ENCODE data around the gene PAX4.

The PAX4 gene

GRCh38 chr7:127632276-127632910 is 14.5 kb upstream of the PAX4 start:
- in situ Hi-C loops (cut with MboI; ENCODE audit: low sequenced_read_pairs): no loop called here

- in situ Hi-C loops (cut with MboI; ENCODE audit: low sequenced_read_pairs): no loop called here
Observed at GRCh38 chr7:127629268-127629854, 11.4 kb upstream of the PAX4 start.

- in situ Hi-C loops (cut with MboI; ENCODE audit: low sequenced_read_pairs): no loop called here
Observed at GRCh38 chr7:127628445-127628844, 10.5 kb upstream of the PAX4 start.

- in situ Hi-C loops (cut with MboI; ENCODE audit: low sequenced_read_pairs): no loop called here
Observed at GRCh38 chr7:127625331-127625730, 7.4 kb upstream of the PAX4 start.

GRCh38 chr7:127620406-127621233 is 2.7 kb upstream of the PAX4 start:
- in situ Hi-C loops (cut with MboI; ENCODE audit: low sequenced_read_pairs): no loop called here

GRCh38 chr7:127619681-127620405 is 1.9 kb upstream of the PAX4 start:
- in situ Hi-C loops (cut with MboI; ENCODE audit: low sequenced_read_pairs): no loop called here

- in situ Hi-C loops (cut with MboI; ENCODE audit: low sequenced_read_pairs): no loop called here
Observed at GRCh38 chr7:127618775-127619174, 833 bp upstream of the PAX4 start.

- in situ Hi-C loops (cut with MboI; ENCODE audit: low sequenced_read_pairs): no loop called here
Observed at GRCh38 chr7:127616724-127617123, 1.2 kb downstream of the PAX4 start.

GRCh38 chr7:127612263-127612662 is 5.7 kb downstream of the PAX4 start:
- in situ Hi-C loops (cut with MboI; ENCODE audit: low sequenced_read_pairs): no loop called here

GRCh38 chr7:127609297-127609696 is 8.6 kb downstream of the PAX4 start:
- in situ Hi-C loops (cut with MboI; ENCODE audit: low sequenced_read_pairs): no loop called here

GRCh38 chr7:127608446-127608845 is 9.5 kb downstream of the PAX4 start:
- in situ Hi-C loops (cut with MboI; ENCODE audit: low sequenced_read_pairs): no loop called here

GRCh38 chr7:127600885-127601284 is 17.1 kb downstream of the PAX4 start:
- in situ Hi-C loops (cut with MboI; ENCODE audit: low sequenced_read_pairs): no loop called here

GRCh38 chr7:127598318-127598717 is 19.6 kb downstream of the PAX4 start:
- in situ Hi-C loops (cut with MboI; ENCODE audit: low sequenced_read_pairs): no loop called here

GRCh38 chr7:127595737-127596136 is 22.2 kb downstream of the PAX4 start:
- in situ Hi-C loops (cut with MboI; ENCODE audit: low sequenced_read_pairs): no loop called here

GRCh38 chr7:127594490-127594889 is 23.5 kb downstream of the PAX4 start:
- in situ Hi-C loops (cut with MboI; ENCODE audit: low sequenced_read_pairs): no loop called here

- in situ Hi-C loops (cut with MboI; ENCODE audit: low sequenced_read_pairs): no loop called here
Observed at GRCh38 chr7:127592550-127592949, 25.4 kb downstream of the PAX4 start.

- in situ Hi-C loops (cut with MboI; ENCODE audit: low sequenced_read_pairs): no loop called here
Observed at GRCh38 chr7:127591591-127591990, 26.4 kb downstream of the PAX4 start.

GRCh38 chr7:127591189-127591588 is 26.8 kb downstream of the PAX4 start:
- in situ Hi-C loops (cut with MboI; ENCODE audit: low sequenced_read_pairs): no loop called here

- in situ Hi-C loops (cut with MboI; ENCODE audit: low sequenced_read_pairs): no loop called here
Observed at GRCh38 chr7:127589896-127590295, 28.0 kb downstream of the PAX4 start.

- in situ Hi-C loops (cut with MboI; ENCODE audit: low sequenced_read_pairs): no loop called here
Observed at GRCh38 chr7:127588697-127589482, 29.1 kb downstream of the PAX4 start.

Data from hTERT RPE-1 (cell line).